HG03378 (cell line): Measurements from ENCODE around the gene CAPN8.

Experiments
- ATAC-seq: cut with Tn5 transposase; IDR thresholded peaks from one replicate; pipeline ENCODE4 v1.9.1; 2021; ENCODE audit warnings: mild to moderate bottlenecking, moderate library complexity; ENCODE audit not compliant: unreplicated experiment

The CAPN8 gene

DNA sequence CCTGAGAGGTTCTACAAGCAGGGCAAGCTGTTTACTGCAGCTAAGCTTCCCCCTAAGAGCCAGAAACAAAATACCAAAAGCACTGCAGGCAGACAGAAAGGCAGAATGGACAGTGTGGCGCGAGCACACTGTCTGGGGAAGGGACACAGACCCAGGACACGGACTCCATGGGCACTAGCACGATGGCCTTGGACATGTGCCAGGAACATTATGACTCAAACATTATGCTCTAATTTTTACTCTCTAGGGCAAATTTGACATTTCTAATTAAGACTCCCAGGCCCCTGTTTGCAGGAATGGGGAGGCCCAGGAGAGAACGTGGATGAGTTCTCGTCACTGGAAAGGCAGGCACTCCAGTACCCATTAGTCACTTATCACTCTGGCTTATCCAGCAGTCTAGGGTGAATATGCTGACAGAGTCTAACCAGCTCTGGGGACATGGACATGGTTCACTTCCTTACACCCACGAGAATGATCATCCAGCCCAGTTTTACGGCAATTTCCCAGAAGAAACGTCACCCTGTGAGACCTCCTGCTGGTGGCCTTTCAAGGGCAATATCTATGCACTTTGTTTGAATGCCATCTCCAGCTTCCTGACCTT, 45.1 kb downstream of the CAPN8 start:
- no peak for ATAC-seq

DNA sequence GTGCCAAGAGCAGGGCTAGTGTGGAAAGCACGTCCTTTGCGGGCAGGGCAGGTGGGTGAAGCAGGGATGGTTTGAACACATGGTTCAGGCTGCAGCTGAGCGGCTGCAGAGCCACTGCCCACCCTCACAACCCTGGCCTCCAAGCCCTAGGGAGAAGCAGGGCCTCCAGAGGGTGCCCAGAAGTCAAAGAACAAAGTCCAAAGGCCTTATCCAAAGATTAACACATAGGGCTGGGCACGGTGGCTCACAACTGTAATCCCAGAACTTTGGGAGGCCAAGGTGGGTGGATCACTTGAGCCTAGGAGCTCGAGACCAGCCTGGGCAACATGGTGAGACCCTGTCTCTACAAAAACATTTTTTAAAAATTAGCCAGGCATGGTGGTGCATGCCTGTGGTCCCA, 46.8 kb downstream of the CAPN8 start:
- ATAC-seq = no peak

DNA sequence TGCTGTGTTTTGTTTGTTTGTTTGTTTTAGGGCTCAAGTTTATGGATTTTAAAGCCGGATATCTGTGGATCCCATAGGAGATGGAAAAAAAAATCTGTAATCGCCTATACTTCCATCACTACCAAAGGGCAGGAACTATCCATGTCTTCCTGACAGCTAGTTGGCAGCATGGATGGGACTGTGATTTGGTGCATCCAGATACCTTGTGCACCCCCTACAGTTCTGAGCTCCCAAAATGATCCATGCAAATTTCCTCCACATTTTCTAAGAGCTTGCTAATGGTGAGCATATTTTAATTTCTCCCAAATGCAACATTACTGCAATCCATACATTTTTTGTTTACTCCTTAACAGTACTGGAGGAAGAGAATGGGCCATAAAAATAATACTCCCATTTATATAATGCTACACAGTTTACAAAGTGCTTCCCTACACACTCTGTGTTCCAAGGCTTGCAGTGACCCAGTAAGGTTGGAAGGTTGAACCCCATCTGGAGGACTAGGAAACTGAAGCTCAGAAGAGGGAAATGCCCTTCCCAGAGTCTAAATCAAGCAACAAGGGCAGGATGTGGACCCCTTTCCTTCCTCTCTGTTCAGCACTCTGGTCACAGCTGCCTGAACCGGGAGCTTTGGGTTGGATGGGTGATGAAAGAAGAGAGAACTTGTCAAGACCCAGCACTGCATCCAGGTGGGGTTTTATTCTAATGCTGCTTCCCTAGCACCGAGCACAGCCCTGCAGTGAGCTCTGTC, 48.0 kb downstream of the CAPN8 start:
- ATAC-seq = no peak

DNA sequence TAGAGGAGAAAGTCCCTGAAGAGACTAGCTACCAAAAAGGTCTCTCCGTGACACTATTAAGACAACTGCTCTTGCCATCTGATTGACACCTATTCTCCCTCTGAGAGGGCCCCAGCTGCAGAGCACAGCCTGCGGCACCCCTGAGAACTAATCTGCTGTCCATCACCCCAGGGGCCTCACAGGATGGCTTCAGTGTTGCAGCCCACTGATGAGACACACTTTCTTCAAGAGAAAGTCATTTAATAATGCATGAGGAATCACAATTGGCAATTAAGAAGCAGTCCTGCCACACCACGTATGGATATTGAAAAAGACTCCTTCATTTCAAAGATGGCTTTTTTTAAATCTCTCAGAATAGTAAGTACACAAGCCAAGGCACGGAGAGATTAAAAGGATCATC, 48.9 kb downstream of the CAPN8 start:
- no peak for ATAC-seq

DNA sequence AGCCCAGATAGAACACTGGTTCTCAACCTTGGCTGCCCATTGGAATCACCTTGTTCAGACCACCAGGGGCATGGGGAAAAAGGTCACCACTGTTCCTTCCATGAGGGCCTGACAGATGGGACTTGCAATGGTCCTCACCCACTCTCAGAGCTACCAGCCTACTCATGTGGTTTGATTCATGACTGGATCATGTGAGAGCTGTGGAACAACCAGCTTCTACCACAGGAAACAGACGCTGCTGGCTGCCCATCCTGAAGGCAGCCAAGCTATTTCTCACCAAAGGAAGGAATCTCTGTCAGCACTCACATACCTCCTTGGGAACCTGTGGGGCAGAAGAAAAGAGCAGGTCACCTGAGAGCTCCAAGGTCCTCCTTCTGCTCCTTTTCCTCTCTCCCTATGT, 53.6 kb downstream of the CAPN8 start:
- no peak for ATAC-seq

DNA sequence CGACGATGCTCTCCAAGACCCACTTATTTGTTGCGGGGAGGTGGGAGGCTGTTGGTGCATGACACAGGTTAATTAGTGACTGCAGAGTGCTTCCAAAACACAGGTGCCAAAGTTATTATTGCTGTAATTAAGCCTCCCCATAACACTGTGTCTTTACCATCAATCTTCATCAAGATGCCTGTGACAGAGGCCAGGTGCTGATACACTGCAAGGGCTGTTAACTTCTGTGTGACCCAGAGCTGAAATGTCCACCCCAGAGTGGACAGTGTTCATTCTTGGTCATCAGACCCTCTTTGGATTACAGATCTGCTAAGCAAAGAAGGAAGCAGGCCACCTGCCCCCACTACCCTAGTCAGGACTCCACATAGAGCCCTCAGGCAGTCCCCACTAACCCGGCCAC, 55.5 kb downstream of the CAPN8 start:
- no peak for ATAC-seq

DNA sequence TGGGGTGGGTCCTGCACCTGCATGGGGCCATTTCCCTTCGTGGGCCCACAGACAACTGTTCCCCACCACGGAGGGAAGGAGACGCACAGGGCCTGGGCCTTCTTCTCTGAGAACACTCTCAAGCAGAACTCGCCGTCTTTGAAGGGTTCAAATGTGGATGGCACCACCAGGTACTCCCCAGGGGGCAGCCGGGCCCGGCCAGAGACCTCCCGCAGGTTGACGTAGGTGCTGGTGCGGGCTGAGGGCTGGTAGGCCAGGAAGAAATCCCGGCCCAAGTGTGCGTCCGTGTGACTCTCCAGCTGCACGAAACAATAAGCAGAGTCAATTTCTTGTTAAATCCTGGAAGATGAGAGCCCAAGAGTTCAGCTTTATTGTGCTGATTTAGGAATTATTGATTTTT, 56.4 kb downstream of the CAPN8 start:
- ATAC-seq = no peak

DNA sequence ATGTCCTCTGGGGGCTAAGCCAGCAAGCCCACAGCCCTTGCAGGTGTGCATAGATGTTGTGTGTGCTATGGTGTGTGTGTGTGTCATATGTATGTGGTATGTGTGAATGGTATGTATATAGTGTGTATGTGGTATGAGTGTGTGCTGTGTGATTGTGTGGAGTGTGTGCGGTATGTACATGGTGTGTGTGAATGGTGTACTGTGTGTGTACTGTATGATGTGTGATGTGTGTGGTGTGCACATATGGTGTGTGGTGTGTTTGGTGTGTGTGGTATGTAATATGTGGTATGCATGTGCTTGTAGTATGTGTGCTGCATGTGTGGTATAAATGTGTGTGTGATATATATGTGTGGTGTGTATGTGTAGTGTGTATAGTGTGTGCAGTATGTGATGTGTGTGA, 107.0 kb downstream of the CAPN8 start:
- no peak for ATAC-seq

DNA sequence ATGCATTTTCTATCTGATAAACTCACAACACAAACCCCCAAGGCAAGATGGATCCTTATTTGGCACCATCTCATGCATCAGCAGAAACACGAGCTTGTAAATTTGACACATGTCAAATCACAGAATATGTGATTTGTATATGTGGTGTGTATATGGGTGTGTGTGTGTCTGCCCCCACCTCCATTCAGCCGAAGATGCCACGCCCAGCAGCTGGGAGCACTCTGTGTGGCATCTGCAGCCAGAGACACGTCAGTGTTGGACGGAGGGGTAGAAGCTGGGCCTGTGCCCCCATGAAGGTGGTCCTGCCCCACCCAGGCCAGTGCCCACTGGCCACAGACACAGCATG, 108.4 kb downstream of the CAPN8 start:
- no peak for ATAC-seq

DNA sequence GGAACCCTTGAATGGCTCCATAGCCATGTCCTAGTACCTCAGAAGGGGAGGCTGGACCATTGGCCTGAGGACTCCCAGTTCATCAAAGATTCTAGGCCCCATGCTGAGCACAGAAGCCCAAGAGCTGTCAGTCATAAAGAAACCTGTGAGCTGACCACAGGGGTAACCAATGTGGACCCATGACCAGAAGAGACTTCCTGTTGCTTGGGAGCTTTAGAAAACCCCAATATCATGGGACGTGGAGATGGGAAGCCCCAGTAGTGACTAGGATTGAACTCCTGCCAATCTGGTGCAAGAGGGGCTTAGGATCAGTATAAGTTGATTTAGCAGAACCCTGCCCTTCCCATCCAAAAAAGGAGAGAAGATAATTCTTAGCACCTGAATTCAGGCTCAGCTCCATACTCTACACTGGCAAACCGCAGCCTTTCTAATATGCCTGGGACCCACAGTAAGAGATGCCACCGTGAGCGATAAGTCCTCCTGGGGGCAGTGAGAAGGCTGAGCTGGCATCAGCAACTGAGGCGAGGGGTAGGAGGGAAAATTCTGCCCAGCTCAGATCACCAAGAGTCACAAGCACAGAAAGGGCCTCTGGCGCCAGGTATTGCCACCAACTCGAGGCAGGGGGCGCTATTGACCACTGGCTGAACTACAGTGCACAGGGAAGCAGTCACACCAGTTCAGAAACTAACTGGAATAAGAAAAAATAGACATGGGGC, 108.9 kb downstream of the CAPN8 start:
- ATAC-seq = peak; percentile 93

DNA sequence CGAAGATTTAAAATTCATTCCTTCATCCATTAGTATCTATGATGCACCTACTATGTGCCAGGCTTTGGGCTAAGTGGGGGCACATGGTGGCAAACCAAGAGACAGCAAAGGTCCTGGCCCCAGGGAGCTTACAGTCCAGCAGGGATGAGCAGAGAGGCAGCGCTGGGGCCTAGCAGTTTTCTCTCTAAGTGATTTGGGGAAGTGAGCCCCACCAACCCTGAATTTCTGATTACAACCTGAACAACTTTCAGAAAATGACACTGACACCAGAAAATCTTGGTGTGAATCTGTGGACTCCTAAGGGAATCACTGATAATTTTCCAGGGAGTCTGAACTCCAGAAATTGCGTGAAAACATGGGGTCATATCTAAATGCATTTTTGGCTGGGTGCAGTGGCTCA, 111.5 kb downstream of the CAPN8 start:
- ATAC-seq = no peak

DNA sequence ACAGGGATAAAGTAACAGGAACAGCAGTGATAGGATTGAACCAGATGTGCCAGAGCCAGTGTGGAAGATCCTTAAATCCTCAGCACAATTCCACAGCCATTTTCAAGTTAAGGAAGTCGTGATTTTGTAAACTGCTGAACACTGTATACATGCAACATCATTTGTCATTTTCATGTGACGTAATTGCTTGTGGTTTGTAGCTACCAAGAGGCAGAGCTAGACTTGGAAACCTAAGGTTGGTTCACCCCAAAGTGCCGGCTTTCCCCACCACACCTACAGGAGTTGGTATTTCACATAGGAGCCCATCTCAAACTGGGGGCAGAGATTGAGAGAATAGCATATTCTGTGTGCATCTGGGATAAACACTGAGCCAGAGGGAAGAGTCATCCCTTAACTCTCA, 113.9 kb downstream of the CAPN8 start:
- ATAC-seq = no peak

DNA sequence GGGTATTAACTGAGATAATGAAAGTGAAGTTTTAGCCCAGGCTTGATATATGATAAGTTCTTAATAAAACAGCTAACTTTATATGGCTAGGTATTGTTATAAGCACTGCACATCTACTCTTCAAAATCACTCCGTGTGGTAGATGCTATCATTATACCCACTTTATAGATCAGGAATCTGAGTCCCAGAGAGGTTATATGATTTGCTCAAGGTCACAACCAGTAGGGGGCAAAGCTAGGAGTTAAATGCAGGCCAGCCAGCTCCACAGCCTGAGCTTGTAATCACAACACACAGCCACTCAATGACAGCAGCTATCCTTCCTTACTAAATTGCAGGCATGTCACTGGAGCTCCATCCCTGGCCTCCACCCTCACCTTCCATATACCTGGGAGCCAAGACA, 115.8 kb downstream of the CAPN8 start:
- ATAC-seq = no peak

DNA sequence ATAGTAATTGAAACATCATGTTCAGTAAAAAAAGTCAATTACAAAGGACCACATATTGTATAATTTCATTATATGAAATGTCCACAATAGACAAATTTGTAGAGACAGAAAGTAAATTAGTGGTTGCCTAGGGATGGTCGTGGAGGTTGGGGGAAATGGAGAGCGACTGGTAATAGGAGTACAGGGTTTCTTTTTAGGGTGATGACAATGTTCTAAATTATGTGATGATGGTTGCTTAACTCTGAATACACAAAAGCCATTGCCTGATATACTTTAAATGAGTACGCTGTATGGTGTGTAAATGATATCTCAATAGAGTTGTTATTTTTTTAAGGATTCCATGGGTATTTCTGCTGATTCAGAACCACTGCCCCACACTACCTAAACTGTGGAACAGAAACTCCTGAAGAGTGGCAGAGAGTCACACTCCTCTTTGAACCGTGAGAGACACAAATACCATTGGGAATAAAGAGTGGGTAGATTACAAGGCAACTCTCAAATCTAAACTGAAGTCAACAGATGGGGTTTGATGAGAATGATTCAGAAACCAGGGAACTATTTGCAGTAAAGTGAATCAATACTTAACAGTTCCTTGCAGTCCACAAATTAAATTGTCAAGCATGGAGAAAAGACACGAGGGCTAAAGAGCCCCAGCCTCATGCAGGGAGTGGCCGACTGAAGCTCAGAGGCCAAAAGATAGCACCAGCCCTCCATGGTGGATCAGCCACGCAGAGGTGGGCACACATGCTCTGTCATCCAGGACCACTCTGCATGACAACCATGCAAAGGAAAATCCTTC, 118.0 kb downstream of the CAPN8 start:
- ATAC-seq = no peak

DNA sequence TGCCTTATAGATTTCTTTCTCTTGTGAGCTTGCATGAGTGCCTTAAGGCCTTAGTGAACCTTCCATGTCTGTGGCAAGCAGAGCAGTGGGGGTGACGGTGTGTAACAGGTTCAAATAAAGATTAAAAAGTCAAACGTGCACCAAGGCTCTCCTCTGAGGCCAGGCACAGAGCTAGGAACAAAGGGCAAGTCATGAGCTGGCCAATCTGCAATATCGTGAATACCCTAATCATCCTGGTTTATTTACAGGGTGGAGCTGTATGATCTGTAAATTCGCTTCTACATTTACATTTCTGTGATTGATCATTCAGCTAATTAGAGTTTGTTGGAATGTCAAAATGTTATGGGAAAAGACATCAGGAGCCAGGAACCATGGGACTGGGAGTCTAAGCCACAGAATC, 120.2 kb downstream of the CAPN8 start:
- no peak for ATAC-seq

DNA sequence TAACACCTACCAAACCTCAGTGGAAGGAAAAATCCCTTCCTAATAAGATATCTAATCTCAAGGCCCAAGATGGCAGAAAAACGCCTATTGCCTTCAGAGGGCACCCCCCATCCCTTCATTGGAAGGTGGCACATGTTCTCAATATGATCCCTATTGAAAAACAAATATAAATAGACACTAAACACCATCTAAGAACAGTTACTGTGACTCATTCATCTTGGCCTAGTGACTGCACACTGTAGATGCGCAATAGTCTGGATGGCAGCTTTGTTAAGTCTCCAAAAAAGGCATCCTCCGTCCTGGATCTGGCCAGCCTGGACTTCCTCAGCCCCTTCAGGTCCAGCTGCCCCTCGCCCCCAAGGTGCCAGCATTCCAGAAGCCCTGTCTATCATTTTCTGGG, 121.9 kb downstream of the CAPN8 start:
- no peak for ATAC-seq

DNA sequence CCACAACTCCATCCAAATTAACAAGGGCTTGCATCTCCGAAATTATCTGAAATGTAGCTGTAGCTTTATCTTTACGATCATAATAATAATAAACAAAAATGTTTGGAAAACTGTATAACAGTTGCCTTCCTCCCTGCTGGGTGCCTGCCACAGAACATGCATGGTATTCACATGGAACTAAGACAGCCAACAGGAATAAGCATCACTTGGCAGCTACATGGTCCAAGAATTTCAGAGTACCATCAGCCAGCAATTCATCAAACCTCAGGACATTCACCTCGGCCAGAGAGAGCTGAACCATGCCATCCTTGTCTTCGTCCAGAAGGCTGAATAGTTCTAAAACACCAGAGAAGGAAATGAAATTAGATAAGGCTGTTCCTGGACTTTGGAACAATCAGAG, 122.7 kb downstream of the CAPN8 start:
- no peak for ATAC-seq

DNA sequence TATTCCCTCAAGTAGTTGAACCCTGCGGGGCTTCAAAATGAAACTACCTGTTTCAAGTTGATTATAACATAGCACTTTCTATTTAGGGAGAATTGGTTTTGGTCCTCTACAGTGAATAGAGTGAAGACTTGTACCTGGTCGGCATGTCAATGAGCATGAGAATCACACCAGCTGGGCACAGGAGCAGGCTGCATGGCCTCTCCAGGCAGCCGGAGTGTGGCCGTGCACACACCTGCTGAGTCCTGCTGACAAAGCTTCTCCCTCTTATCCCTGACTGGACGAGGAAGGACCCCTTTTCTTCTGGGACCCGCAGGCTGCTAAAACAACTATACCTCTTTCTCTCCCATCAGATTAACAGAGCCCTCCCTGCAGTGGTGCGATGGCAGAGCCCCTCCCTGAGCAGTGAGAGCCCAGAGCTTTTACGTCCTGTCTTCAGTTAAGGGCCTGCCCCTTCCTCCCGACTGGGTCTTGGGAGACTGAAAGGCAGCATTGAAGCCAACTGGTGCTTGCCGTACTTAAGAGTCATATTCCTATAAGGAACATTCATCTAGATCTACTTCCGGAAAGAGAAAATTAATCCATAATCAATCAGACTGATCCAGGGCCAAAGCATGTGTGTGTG, 124.9 kb downstream of the CAPN8 start:
- ATAC-seq = no peak

DNA sequence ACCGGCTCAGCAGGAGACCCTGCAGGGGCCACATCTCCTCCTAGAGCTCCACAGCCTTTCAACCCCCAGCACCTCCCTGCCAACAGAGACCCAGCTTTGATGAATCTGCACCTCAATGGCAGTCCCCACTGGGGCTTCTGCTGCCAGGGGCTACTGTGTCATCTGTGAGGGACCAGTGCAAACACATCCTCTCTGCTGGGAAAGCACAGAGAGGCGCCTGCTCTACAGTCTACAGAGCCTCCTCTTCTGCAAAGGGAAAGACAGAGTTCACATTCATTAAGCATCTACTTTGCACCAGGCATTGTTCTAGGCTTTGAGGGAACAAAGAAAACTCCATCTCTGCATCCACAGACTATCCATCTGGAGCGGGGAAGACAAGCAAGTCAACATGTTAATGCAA, 125.8 kb downstream of the CAPN8 start:
- ATAC-seq = no peak

DNA sequence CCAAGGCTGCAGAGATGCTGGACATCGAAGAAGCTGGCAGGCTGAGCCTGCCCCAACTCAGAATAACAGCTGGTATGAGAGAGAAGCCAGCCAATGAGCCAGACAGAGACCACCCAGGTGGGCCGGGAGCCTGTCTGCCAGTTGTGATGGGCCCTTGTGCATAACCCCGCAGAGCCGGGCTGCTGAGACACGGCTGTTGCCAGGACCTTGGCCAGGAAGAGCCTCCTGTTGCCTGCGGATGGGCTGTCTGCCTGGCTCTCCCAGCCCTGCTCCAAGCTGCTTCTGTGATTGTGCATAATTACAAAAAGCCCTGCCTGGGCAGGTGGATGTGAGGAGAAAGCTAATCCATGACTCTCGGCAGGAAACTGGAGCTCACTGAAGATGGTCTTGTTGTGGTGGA, 126.5 kb downstream of the CAPN8 start:
- no peak for ATAC-seq

DNA sequence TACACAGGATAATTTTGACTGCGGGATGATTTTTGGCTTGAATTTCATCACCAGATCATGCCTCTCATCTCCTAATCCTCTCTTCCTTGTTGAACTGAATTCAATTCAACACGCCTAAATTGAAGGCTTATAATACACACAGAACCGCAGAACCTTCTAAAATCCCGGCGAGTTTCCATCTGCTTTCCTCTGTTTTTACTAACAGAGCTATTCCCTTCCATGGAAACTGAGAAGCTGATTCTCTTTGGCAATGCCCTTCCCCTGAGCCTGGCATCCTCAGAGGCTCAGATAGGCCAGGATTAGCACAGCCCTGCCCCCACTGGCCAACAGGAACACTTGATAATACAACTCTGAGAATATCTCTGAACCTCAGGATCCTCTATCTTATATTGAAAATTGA, 130.2 kb downstream of the CAPN8 start:
- no peak for ATAC-seq
